GM18867 (cell line): ENCODE data around the gene SLC30A2.

ENCODE experiments used
- ATAC-seq: cut with Tn5 transposase; IDR thresholded peaks from one replicate; pipeline ENCODE4 v1.9.1; 2021; ENCODE audit warnings: mild to moderate bottlenecking, moderate library complexity; ENCODE audit not compliant: unreplicated experiment

The SLC30A2 gene

GRCh38 chr1:26023826-26024225, 22.1 kb downstream of the SLC30A2 start:
- ATAC-seq, result no peak

- no peak for ATAC-seq
These were observed 22.9 kb downstream of the SLC30A2 start for GRCh38 chr1:26023009-26023408.

- ATAC-seq, result no peak
These were observed 23.5 kb downstream of the SLC30A2 start for GRCh38 chr1:26022404-26022779.

- no peak for ATAC-seq
These were observed 24.1 kb downstream of the SLC30A2 start, which contains the start of gene EXTL1 for GRCh38 chr1:26021647-26022403. EXTL1 (plus strand) TSS chr1:26021775; CDS start chr1:26022647, 872 bp downstream.

- ATAC-seq, result no peak
These were observed 24.8 kb downstream of the SLC30A2 start for GRCh38 chr1:26020941-26021646.

- ATAC-seq, result no peak
These were observed 25.6 kb downstream of the SLC30A2 start for GRCh38 chr1:26020330-26020768.

GRCh38 chr1:26019641-26020315, 26.1 kb downstream of the SLC30A2 start:
- ATAC-seq, result no peak

GRCh38 chr1:26017606-26018005, 28.3 kb downstream of the SLC30A2 start:
- ATAC-seq, result no peak

- no peak for ATAC-seq
These were observed 28.9 kb downstream of the SLC30A2 start for GRCh38 chr1:26016953-26017545.

GRCh38 chr1:26016258-26016952, 29.5 kb downstream of the SLC30A2 start:
- no peak for ATAC-seq

GRCh38 chr1:26015358-26015757, 30.6 kb downstream of the SLC30A2 start:
- no peak for ATAC-seq

GRCh38 chr1:26014179-26014578, 31.7 kb downstream of the SLC30A2 start:
- no peak for ATAC-seq

- no peak for ATAC-seq
These were observed 33.1 kb downstream of the SLC30A2 start for GRCh38 chr1:26012864-26013263.

GRCh38 chr1:26010825-26011224, 35.1 kb downstream of the SLC30A2 start:
- no peak for ATAC-seq

GRCh38 chr1:26009796-26010447, 36.0 kb downstream of the SLC30A2 start:
- no peak for ATAC-seq

- ATAC-seq, result no peak
These were observed 39.2 kb downstream of the SLC30A2 start for GRCh38 chr1:26006710-26007109.

- ATAC-seq, result no peak
These were observed 40.3 kb downstream of the SLC30A2 start for GRCh38 chr1:26005434-26006105.

GRCh38 chr1:26003756-26004155, 42.2 kb downstream of the SLC30A2 start:
- ATAC-seq, result no peak

GRCh38 chr1:26003262-26003661, 42.7 kb downstream of the SLC30A2 start:
- no peak for ATAC-seq
